GM12878 (cell line): ENCODE results near the gene IFNA16. TPM values are rescaled to one million over a fixed set of nuclear protein-coding genes. Genes with fewer than 3 reads are reported as not detected.
"Not testable (repeated sequence)": the region's sequence is repeated elsewhere in the genome, so short reads cannot be mapped to it uniquely, and the experiment has no call there.

Experiments used
- ATAC-seq: fragments of 200-7000 bp; cut with Tn5 transposase; 3 replicates; pipeline ENCODE4 v1.9.1; 2020; ENCODE audit warnings: mild to moderate bottlenecking, moderate library complexity
- BruUV-seq: library from RNA; stranded (reverse); fragments of 400-500 nt; replicated peaks from 2 replicates; lab custom pipeline; 2021; lab: Mats Ljungman, UMichigan
- CTCF ChIA-PET: fragments of 300-600 bp; sonication (Branson Sonifier 250); formaldehyde crosslinking; extraction: SDS; loops from one replicate; lab custom pipeline; 2021; ENCODE audit warnings: inconsistent platforms; lab: Yijun Ruan, JAX
- POLR2A ChIA-PET: fragments of 350-600 bp; formaldehyde crosslinking; extraction: SDS; loops from one replicate; lab custom pipeline; 2021; ENCODE audit warnings: inconsistent platforms; lab: Charles Lee
- RAD21 ChIA-PET: fragments of 300-600 bp; sonication (Branson Sonifier 250); formaldehyde crosslinking; loops from one replicate; lab custom pipeline; 2023; ENCODE audit warnings: antibody characterized with exemption; ENCODE audit not compliant: unreplicated experiment; lab: Charles Lee
- SMC1A ChIA-PET: fragments of 300-600 bp; sonication (Branson Sonifier 250); formaldehyde crosslinking; loops from one replicate; lab custom pipeline; 2023; ENCODE audit not compliant: unreplicated experiment, uncharacterized antibody; lab: Charles Lee
- DNase-seq: peaks from one replicate; pipeline ENCODE4 v3.0.0-alpha.2; 2011; ENCODE audit warnings: low read depth, low spot score
- FAIRE-seq: peaks from 3 replicates; lab custom pipeline; 2011; peaks lifted over from hg19 to GRCh38; lab: Jason Lieb, UNC
- H2AFZ ChIP-seq: 2 replicates; pipeline ENCODE4 v1.6.0; 2011; ENCODE audit warnings: low read depth, low read length, control low read depth; ENCODE audit not compliant: control insufficient read depth
- H3K27ac ChIP-seq: 2 replicates; pipeline ENCODE4 v1.5.1; 2011; ENCODE audit warnings: control low read depth; ENCODE audit not compliant: control insufficient read depth, insufficient read depth
- H3K27me3 ChIP-seq, 2 experiments: replicated peaks in 1 of 2; 2 replicates each; pipeline versions ENCODE4 v1.6.0 to v1.6.1; 2011; ENCODE audit warnings: low read length in 1 of 2; ENCODE audit not compliant: control insufficient read depth in 2 of 2, insufficient read depth in 2 of 2
- H3K36me3 ChIP-seq, 2 experiments: 2 replicates each; pipeline ENCODE4 v1.5.1; 2011; ENCODE audit warnings: low read length in 1 of 2; ENCODE audit not compliant: control insufficient read depth in 2 of 2, insufficient read depth in 2 of 2
- H3K4me1 ChIP-seq: 2 replicates; pipeline ENCODE4 v1.6.1; 2011; ENCODE audit warnings: mild to moderate bottlenecking, low read length, moderate library complexity, mixed read lengths; ENCODE audit not compliant: control insufficient read depth, insufficient read depth
- H3K4me2 ChIP-seq: 2 replicates; pipeline ENCODE4 v1.6.0; 2011; ENCODE audit warnings: control low read depth; ENCODE audit not compliant: control insufficient read depth, insufficient read depth
- H3K4me3 ChIP-seq: fragments of 200-600 bp; sonication (generic); 2 replicates; pipeline ENCODE4 v1.5.1; 2016
- H3K79me2 ChIP-seq: 2 replicates; pipeline ENCODE4 v1.6.0; 2011; ENCODE audit warnings: low read length; ENCODE audit not compliant: control insufficient read depth, insufficient read depth
- H3K9ac ChIP-seq: 2 replicates; pipeline ENCODE4 v1.8.0; 2011; ENCODE audit warnings: low read length, control low read depth, mixed read lengths; ENCODE audit not compliant: control insufficient read depth, insufficient read depth
- H3K9me3 ChIP-seq: replicated peaks from 3 replicates; pipeline ENCODE4 v1.5.1; 2011; ENCODE audit warnings: mild to moderate bottlenecking, low read length; ENCODE audit not compliant: control insufficient read depth, insufficient read depth
- H4K20me1 ChIP-seq: 2 replicates; pipeline ENCODE4 v1.6.0; 2011; ENCODE audit not compliant: control insufficient read depth, insufficient read depth
- RAD21 ChIP-seq: IDR thresholded peaks from 2 replicates; pipeline ENCODE4 v1.6.1; 2011; ENCODE audit warnings: mild to moderate bottlenecking, low read depth, low read length, moderate library complexity; ENCODE audit not compliant: insufficient read depth
- WGBS: methylation state at CpG from one replicate; pipeline ENCODE4 v1.1.6; 2016; ENCODE audit warnings: low lambda C conversion rate; ENCODE audit not compliant: insufficient replicate concordance, insufficient coverage; ENCODE audit errors: missing lambda C conversion rate; 5-methylcytosine and 5-hydroxymethylcytosine counted together
- in situ Hi-C: fragments of 300-500 bp; cut with MboI; formaldehyde crosslinking; loops from 9 replicates; pipeline ENCODE4 v1.14.3; 2018; ENCODE audit warnings: mixed read lengths
- intact Hi-C: fragments of 100-400 bp; cut with micrococcal nuclease; formaldehyde crosslinking; loops from one replicate; pipeline ENCODE4 v1.14.2; 2022; ENCODE audit not compliant: unreplicated experiment
- polyA plus RNA-seq, 11 experiments: library from polyadenylated mRNA; depleted of rRNA in 4 of 11; unstranded in 6 of 11; stranded (reverse) in 5 of 11; fragments of >200 nt; fragmentation: Nextera tagmentation in 4 of 11; fragmentation: Illumina TruSeq in 1 of 11; extraction: Ambion mirVana in 4 of 11; extraction: Trizol in 1 of 11; gene quantifications; 1 replicate in 1 of 11; 2 replicates in 10 of 11; pipeline versions ENCODE4 v1.2.1 to v1.2.3, GENCODE V29; 2011 to 2016; ENCODE audit warnings: inconsistent platforms in 2 of 11, missing spikeins in 2 of 11, low read depth in 1 of 11
- total RNA-seq, 4 experiments: library from RNA; depleted of rRNA in 3 of 4; stranded (reverse); fragments of >200 nt in 3 of 4; fragmentation: Illumina TruSeq in 1 of 4; extraction: Trizol in 1 of 4; gene quantifications; 2 replicates each; pipeline versions ENCODE4 v1.2.1 to v1.2.3, GENCODE V29; 2013 to 2021
- TF ChIP-seq, protein P1 (sequence below), 3 experiments: IDR thresholded peaks in 2 of 3; conservative IDR thresholded peaks in 1 of 3; 2 replicates each; pipeline ENCODE4 v1.5.1; 2011; ENCODE audit warnings: low read depth in 3 of 3, low read length in 3 of 3, mild to moderate bottlenecking in 3 of 3, control low read depth in 2 of 3, moderate library complexity in 2 of 3, inconsistent platforms in 1 of 3, mixed read lengths in 1 of 3; ENCODE audit not compliant: control insufficient read depth in 2 of 3, insufficient read depth in 1 of 3; ENCODE audit errors: extremely low read depth in 1 of 3

IFNA16 gene
- total and polyA plus RNA-seq, 10 of the 15 experiments (the other 5 are each of a cell fraction or from before 2014, with no cell fraction given), result not detected

DNA sequence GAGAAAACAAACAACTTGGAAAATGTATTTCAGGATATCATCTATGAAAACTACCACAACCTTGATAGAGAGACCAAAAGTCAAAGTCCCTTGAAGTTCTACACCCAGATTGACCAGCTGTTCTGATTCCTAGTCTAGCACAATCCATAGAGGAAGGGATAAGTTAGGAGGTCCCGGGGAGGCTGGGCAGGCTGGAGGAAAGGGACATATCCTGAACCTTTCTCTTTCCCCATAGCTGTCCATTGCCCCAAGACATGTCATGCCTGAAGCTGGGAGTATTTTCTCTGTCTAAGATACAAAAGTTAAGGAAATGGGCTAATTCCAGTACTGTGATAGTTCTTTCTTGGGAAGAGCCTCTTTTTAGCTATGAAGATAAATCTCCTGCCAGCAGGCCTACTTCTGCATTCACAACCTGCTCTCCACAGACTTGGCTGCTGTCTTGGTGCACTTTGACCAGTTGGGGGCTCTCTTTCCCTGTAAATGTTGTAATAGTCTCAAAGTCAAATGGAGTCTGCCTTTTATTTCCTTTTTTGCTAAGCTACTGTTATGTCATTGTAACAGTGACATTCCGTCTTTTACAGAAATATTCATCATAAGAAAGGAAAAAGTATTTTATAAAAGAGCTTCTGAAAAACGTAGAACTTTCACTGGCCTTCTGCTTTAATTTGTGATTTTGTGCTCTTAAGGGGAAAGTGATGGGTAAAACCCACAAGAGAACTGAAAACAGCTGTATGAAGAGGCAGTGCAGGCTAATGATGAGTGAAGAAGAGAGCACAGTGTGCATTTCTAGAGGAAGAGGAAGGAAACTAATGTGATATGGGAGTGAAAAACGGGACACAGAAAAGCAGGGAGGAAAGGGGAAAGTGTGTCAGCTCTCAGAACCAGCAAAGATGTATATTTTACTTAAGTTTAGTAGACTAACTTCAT, 34.0 kb downstream of the IFNA16 start:
- intact Hi-C loops, H3K79me2 ChIP-seq, H3K4me2 ChIP-seq, in situ Hi-C loops, H3K27me3 ChIP-seq, H3K9me3 ChIP-seq, H4K20me1 ChIP-seq, H3K4me1 ChIP-seq, H2AFZ ChIP-seq, H3K36me3 ChIP-seq, H3K9ac ChIP-seq, DNase-seq, H3K27ac ChIP-seq, BruUV-seq, POLR2A ChIA-PET, H3K4me3 ChIP-seq, FAIRE-seq: not testable (repeated sequence)
- ChIA-PET SMC1A (interaction anchor here (0.6 to 1.9 kb wide), 16 partner anchors 9 to 1259 kb away, joined by 3 to 6 read pairs (median 4); no protein-coding TSS in a partner anchor), RAD21 (interaction anchor here (0.6 to 1.3 kb wide), 8 partner anchors 9 to 249 kb away, joined by 3 to 9 read pairs (median 3); no protein-coding TSS in a partner anchor), CTCF (interaction anchor here (0.6 to 3.4 kb wide), 31 partner anchors 9 to 825 kb away, joined by 3 to 28 read pairs (median 4); partner anchors contain the start of gene IFNA21)
- TF ChIP-seq, protein P1, sequence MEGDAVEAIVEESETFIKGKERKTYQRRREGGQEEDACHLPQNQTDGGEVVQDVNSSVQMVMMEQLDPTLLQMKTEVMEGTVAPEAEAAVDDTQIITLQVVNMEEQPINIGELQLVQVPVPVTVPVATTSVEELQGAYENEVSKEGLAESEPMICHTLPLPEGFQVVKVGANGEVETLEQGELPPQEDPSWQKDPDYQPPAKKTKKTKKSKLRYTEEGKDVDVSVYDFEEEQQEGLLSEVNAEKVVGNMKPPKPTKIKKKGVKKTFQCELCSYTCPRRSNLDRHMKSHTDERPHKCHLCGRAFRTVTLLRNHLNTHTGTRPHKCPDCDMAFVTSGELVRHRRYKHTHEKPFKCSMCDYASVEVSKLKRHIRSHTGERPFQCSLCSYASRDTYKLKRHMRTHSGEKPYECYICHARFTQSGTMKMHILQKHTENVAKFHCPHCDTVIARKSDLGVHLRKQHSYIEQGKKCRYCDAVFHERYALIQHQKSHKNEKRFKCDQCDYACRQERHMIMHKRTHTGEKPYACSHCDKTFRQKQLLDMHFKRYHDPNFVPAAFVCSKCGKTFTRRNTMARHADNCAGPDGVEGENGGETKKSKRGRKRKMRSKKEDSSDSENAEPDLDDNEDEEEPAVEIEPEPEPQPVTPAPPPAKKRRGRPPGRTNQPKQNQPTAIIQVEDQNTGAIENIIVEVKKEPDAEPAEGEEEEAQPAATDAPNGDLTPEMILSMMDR (IDR thresholded peaks at IDR 0.05 in 2 of 3, conservative IDR thresholded peaks at IDR 0.05 in 1 of 3; ENCODE audit: control insufficient read depth in 2 of 3, extremely low read depth in 1 of 3, insufficient read depth in 1 of 3, low read depth in 3 of 3, low read length in 3 of 3), result peak; percentile 57 to 70 (median 57)
- TF ChIP-seq RAD21, result peak; percentile 49; the same call in 1 of the 2 replicates
- 22% methylated on average over 4 of the region's 4 CpGs for WGBS
- ATAC-seq, result peak; percentile 98
